Stimulated activated naive CD4-positive, alpha-beta T cell treated with Interleukin-2 at 50 U/mL for 16 hours (primary cell): ENCODE results near the gene PILRB.
"Not testable (repeated sequence)": the region's sequence is repeated elsewhere in the genome, so short reads cannot be mapped to it uniquely, and the experiment has no call there.

Experiments used
- DNase-seq: peaks from one replicate; lab custom pipeline; 2025; lab: John Stamatoyannopoulos, UW

PILRB gene

DNA sequence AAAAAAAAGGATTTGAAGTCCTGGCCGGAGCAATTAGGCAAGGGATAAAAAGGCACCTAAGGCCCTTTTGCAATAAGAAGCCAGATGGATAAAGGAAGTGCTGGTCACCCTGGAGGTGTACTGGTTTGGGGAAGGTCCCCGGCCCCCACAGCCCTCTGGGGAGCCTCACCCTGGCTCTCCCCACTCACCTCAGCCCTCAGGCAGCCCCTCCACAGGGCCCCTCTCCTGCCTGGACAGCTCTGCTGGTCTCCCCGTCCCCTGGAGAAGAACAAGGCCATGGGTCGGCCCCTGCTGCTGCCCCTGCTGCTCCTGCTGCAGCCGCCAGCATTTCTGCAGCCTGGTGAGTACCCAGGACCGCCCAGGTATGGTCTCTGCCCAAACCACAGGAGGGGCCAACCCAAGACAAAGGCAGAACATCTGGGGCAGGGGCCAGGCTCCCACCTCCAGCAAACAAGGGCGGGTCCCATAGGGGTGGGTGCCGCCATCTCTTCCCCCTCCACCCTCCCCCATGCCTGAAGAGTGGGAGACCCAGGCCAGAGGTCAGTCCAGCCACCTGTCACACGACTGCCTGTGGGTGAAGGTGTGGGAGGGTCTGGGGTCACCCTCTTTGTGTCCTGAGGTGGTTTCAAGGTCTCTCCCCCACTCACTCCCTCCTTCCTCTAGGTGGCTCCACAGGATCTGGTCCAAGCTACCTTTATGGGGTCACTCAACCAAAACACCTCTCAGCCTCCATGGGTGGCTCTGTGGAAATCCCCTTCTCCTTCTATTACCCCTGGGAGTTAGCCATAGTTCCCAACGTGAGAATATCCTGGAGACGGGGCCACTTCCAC lies at the start of gene PILRB:
Gene PILRB, plus strand, starts transcription at position 91 of the 830 bp plus-strand sequence. Its CDS starts 186 bp downstream, at position 277.
- DNase-seq = no peak

DNA sequence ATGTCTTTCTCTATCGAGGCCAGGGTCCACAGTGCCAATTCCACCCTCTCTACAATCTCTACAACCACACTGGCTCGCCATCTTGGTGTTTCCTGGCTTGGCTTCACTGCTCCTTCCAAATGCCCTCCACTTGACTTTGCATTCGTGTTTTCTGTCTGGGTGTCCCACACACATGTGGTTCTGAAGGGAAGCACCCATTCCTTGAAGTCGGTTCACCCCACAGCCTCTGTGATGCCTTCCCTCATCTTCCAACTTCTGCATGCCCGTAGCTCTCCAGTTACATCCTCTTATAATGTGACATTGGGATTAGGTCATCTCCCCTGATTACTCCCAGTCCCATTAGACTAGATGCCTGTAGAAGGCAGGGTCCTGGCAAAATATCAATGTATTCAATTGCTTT lies 39.6 kb upstream of the PILRB start:
- not testable (repeated sequence) for DNase-seq

DNA sequence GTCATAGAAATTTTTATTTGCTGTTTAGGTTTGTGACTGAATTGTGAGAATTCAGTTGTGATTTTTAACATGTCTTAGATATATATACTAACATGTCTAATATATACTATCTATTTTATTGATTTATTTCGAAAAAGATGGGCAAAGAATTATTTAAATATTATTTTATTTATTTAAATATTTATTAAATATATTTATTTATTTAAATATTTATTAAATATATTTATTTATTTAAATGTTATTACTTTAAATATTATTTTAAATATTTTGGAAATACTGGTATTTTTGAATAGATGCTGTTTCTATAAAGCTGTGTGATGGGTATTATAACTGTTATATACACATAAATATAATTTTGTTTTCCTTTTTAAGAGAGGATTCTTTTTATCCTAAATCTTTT lies 36.3 kb upstream of the PILRB start:
- not testable (repeated sequence) for DNase-seq

DNA sequence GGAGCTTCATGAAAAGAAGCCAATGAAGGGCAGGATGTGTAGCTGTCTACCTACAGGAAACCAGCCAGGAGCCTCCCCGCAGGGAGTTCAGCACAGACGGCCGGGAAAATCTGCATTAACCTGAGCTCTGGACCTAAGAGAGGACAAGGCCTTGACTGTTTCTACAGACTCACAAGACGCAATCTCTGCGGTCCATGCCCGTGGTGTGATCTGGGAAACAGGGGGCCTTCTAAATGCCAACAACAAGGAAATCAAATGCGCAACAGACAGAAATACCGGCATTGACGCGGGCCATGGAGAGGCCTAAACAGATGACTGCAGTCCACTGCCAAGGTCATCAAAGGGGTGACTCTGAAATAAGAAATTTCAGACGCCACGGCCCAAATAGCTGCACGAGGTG lies 33.7 kb upstream of the PILRB start:
- DNase-seq = not testable (repeated sequence)

DNA sequence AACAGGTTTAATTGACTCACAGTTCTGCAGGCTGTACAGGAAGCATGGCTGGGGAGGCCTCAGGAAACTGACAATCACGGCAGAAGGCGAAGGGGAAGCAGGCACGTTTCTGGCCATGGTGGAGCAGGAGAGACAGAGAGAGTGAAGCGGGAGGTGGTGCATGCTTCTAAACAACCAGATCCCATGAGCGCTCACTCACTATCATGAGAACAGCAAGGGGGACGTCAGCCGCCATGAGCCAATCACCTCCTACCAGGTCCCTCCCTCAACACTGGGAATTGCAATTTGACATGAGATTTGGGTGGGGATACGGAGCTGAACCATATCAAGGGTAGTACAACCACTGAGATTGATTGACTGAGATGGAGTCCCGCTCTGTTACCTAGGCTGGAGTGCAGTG lies 32.2 kb upstream of the PILRB start:
- DNase-seq = not testable (repeated sequence)

DNA sequence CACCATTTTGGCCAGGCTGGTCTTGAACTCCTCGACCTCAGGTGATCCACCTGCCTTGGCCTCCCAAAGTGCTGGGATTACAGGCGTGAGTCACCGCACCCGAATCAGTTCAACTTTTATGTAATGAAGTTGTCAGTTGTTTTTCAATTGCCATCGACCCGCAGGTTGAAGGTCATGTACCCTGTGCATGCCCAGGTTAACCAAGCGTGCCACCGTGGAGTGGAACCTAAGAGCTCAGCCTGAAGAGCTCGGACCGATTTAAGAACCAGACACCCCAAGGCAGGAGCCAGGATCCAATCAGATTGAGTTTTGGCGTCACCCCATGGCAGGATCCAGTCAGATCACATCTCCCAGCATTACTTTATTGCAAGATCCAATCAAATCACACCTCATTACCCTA lies 31.0 kb upstream of the PILRB start:
- DNase-seq = not testable (repeated sequence)

DNA sequence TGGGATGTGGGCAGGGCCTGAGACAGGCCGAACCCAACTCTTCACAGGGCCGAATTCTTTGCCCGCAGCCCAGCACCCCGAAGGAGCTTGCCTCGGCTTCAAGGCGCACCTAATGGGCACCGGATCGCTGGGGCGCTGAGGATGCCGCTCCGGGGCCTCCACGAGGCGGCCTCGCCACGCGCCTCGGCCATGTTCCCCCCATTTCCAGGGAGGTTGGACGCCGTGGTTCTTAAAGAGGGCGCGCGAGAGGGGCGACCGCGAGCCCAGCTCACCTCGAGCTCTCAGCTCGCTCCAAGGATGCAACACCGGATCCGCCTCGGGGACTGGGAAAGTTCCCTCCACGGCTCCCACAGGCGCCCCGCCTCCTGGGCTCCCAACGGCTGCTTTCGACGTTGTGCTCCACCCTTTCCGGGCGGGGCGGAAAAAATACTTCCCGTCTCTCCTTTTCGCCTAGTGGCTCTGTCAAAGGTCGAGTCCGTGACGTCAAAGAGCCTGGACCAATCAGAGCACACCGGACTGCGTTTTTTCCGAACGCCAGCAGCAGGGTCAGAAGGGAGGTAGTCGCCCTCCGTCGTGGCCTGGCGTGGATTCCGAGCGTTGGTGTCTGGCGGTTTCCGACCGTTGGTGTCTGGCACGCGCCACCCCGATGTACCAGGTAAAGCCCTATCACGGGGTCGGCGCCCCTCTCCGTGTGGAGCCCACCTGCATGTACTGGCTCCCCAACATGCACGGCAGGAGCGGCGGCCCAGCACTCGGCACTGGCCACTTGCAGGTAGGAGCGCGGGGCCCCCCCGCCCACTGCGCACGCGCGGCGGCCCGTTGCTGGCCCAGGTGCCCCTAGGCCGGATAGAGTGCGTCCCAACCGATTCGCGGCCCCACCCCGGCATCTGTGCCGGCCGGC lies 22.1 kb upstream of the PILRB start:
- DNase-seq = peak; percentile 85

DNA sequence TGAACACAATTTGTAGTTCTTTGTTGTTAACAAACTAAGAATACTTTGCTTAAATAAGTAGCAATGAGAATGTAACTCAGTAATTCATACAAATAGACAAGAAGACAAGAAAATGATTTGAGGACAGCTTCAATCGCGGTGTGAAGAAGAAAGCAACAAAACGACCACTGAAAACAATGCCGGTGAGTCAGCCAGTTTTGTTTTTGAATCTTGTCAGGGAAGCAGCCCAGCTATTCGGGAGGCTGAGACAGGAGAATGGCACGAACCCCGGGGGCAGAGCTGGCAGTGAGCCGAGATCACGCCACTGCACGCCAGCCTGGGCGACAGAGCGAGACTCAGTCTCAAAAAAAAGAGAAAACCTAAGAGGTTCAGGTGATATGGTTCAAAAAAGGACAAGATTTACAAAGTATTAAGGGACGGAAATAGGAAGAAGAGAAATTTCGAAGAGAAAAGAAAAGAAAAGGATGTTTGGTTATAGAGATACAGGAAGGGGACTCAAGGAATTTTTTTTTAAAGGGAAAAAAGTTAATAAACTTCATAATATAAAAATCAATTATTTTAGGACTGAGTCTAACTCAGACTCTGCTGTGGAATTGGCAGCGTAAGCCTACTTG lies 19.7 kb upstream of the PILRB start:
- DNase-seq = not testable (repeated sequence)

DNA sequence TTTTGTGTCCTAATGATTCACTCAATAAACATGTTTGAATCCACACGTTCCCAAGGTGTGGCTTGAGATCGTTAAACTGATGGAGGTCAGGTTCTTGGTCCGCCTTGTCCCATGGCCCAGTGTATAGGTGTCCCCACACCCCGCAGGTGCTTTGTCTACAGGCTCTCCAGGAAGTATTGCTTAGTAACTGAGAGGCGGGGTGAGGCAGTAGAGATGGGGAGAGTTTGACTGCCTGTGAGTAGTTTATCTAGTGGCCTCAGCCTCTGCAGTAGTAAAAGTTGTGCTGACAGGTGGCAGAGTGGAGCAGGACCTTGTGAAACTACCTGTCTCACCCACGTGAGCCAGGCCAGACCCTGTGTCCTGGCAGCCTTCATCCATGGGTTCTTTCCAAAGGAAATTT lies 16.6 kb upstream of the PILRB start:
- DNase-seq = not testable (repeated sequence)

DNA sequence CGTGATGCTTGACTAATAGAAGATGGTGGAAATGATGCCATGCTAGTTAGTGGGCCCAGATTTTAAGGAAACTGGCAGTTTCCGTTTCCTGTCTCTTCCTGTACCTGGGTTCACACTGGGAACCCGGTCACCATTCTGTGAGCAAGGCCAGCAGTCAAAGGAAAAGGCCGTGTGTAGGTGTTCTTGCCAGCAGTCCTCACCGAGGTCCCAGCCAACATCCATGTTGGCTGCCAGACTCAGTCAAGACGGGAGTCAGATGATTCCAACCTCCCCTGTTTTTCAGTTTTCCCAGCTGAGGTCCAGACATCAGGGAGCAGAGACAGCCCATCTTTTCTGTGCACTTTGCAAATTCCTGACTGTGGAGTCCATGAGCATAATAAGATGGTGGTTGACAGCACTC lies 15.2 kb upstream of the PILRB start:
- DNase-seq = no peak

DNA sequence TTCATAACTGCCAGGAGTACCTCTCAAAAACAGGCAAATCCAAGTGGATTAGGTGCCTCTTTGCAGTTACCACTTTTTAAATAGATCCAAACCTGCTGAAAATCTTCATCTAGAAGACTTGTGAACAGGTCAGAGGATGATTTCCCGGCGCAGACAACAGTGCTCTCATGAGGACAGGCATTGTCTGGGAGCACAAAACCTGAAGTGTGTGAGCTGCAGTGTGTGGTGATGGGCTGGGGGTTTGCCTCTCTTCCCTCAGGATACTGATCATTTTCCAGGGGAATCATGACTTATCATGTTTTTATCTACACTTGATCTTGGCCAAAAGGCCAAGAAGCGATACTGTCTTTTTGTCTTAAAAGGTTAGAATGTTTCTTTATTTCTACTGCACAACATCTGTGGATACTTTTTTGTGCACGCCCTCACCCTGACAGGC lies 13.8 kb upstream of the PILRB start:
- not testable (repeated sequence) for DNase-seq

DNA sequence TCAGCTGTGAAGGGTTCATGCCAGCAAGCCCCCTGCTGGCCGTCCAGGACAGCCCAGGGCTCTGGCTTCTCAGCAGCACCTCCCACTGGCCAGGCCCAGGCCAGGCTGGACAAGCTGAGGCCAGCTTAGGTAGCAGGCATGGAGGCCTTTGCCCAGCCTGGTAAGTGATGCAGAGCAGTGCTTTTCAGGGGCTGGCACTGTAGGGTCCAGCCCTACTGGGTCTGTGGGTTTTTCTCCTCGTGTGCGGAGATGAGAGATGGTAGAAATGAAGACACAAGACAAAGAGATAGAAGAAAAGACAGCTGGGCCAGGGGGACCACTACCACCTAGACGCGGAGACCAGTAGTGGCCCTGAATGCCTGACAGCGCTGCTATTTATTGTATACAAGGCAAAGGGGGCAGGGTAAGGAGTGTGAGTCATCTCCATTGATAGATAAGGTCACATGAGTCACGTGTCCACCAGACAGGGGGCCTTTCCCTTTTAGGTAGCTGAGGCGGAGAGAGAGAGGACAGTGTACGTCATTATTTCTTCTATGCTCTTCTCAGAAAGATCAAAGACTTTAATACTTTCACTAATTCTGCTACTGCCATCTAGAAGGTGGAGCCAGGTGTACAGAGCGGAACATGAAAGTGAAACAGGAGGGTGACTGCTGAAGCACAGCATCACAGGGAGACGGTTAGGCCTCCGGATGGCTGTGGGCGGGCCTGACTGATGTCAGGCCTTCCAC lies 13.2 kb upstream of the PILRB start:
- peak; percentile 82 for DNase-seq

DNA sequence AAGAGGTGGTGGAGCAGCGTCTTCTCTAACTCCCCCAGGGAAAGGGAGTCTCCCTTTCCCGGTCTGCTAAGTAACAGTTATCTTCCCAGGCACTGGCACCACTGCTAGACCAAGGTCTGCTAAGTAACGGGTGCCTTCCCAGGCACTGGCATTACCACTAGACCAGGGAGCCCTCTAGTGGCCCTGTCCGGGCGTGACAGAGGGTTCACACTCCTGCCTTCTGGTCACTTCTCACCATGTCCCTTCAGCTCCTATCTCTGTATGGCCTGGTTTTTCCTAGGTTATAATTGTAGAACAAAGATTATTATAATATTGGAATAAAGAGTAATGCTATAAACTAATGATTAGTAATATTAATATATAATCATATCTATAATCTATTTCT lies 12.6 kb upstream of the PILRB start:
- peak; percentile 28 for DNase-seq

DNA sequence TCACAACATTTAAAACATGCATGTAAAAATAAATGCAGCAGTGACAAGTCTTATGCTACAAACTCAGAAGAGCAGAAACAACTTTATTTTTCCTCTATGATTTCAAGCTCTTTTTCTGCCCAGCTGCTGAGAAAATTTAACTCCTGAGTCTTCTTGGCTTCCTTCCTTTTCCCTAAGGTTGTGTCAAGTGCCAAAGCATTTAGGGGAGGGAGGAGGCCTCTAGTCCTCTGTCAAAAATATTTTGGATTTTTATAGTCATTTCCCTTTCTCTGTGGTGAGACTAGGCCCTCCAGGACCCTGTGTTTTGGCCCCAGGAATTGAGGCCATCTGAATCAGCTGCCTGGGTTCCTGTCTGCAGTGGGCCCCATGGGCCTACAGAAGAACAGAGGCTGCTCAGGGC lies 11.0 kb upstream of the PILRB start:
- DNase-seq = no peak

DNA sequence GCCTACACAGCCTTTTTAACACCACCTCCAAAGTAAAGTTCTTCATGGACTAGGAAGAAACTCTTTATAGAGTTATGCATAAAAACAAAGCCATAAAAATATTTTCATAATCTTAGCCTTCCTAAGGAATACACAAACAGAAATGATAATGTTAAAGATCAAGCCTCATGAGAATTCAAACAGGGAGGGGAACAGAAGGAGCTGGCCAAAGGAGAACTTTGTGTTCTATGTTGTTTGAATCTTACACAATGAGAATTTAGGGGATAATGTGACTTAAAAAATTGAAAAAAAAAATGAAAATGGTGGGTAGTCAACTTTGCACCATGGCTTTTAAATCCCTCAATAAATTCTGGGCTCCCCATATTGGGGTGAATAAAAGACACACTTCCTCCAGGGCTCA lies 9.1 kb upstream of the PILRB start:
- no peak for DNase-seq

DNA sequence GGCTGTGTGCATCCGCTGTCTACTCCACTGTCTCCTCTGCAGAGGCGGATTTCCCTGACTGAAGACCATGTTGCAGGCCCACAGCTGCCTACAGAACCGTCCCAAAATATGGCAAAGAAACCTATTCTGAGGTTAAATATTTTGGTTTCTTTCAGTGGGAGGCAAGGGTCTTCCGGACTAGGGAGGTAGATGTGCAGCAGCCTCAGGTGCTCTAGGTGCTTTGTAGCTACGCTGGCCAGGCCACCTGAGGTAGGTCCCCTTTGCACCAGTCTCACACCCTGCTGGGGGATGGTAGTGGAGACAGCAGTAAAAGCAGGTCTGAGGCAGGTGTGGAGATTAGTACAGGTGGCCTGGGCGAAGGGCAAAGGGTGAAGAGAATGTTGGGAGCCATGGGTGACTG lies 8.2 kb upstream of the PILRB start:
- no peak for DNase-seq

DNA sequence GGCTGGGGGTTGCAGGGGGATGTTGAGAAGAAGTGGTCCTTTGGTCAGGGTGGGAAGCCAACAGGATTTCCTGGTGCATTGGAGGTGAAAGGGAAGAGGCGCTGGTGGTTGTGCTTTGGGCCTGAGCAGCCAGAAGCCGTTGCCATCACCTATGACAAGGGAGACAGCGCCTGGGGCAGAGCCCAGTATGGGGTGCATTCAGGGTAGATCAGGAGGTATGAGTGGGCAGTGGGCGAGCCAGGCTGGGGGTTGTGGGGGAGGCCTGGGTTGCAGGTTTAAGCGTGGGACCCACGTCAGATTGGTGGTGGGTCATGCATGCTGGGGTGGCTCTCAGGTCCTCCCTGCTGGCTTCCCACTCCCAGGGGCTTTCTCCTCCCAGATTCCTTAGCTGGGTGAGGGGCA lies 6.3 kb upstream of the PILRB start:
- no peak for DNase-seq

DNA sequence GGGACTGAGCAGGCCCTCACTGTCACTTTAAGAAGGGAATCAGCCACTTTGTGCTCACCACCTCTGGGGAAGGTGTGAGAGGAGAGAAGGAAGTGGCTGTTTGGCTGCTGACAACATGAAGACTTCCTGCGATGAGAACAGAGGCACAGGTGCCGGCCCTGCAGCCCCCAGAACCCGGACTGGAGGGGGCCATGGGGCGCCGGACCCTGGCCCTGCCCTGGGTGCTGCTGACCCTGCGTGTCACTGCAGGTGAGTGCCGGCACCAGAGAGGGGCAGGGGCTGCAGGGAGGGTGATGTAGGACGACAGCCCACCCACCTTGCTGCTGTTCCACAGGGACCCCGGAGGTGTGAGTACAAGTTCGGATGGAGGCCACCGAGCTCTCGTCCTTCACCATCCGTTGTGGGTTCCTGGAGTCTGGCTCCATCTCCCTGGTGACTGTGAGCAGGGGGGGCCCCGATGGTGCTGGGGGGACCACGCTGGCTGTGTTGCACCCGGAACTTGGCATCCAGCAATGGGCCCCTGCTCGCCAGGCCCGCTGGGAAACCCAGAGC lies 5.6 kb upstream of the PILRB start:
- DNase-seq = not testable (repeated sequence)

DNA sequence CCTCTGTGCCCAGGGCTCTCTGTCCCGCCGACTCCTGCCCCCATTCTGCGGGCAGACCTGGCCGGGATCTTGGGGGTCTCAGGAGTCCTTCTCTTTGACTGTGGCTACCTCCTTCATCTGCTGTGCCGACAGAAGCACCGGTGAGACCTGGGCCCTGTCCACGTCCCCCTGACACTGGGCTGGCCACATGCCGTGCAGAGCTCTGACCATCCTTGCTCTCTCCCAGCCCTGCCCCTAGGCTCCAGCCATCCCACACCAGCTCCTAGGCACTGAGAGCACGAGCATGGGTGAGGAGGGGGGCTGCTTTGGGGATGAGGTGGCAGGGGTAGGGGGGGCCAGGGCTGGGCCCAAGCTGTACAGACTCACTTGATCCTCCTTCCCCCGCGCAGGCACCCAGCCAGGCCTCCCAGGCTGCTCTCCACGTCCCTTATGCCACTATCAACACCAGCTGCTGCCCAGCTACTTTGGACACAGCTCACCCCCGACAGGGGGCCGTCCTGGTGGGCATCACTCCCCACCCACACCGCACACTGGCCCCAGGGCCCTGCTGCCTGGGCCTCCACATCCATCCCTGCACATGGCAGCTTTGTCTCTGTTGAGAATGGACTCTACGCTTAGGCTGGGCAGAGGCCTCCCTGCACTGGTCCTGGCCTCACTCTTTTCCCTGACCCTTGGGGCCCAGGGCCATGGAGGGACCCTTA lies 4.8 kb upstream of the PILRB start:
- DNase-seq = no peak

DNA sequence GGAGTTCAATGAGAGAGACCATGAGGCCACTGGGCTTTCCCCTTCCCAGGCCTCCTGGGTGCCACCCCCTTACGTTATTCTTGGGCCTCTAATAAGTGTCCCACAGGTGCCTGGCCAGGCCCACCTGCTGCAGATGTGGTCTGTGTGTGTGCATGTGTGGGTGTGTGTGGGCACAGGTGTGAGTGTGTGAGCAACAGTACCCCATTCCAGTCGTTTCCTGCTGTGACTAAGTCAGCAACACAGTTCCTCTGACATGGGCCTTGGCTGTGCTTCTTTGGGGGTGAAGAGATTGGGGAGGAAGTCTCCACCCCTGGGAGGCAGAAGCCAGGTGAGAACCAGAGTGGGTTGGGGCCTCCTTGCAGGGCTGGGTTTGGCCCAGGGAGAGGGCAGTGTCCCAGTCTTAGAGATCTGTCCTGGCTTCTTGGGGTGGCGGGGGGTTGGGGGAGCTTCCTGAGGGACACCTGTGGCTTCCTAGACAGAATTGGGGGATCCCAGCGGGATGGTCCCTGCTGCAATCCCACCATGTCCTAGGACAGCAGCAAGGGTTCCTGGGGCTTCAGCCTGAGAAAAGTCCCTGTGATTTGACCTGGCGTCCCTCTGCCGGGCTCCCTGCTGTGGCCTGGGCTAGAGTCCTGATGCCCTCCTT lies 4.1 kb upstream of the PILRB start:
- peak; percentile 35 for DNase-seq
